ENCODE results near the gene KIRREL3.

Gene KIRREL3

GRCh38 chr11:126739499-126740145, 260.9 kb downstream of the KIRREL3 start:
- peak; percentile 47 for DNase-seq (ENCODE audit: low read depth)

GRCh38 chr11:126738295-126739031, 262.1 kb downstream of the KIRREL3 start:
- no peak for DNase-seq (ENCODE audit: low read depth)

- DNase-seq (ENCODE audit: low read depth), result no peak
Measured at GRCh38 chr11:126736682-126737572, 263.6 kb downstream of the KIRREL3 start.

- DNase-seq (ENCODE audit: low read depth), result no peak
Measured at GRCh38 chr11:126734752-126735151, 265.8 kb downstream of the KIRREL3 start.

GRCh38 chr11:126733685-126734084, 266.9 kb downstream of the KIRREL3 start:
- no peak for DNase-seq (ENCODE audit: low read depth)

GRCh38 chr11:126732981-126733380, 267.6 kb downstream of the KIRREL3 start:
- DNase-seq (ENCODE audit: low read depth), result no peak

- DNase-seq (ENCODE audit: low read depth), result no peak
Measured at GRCh38 chr11:126731576-126732142, 268.9 kb downstream of the KIRREL3 start.

GRCh38 chr11:126727381-126727780, 273.2 kb downstream of the KIRREL3 start:
- no peak for DNase-seq (ENCODE audit: low read depth)

- DNase-seq (ENCODE audit: low read depth), result no peak
Measured at GRCh38 chr11:126725521-126725920, 275.0 kb downstream of the KIRREL3 start.

- no peak for DNase-seq (ENCODE audit: low read depth)
Measured at GRCh38 chr11:126725043-126725442, 275.5 kb downstream of the KIRREL3 start.

- no peak for DNase-seq (ENCODE audit: low read depth)
Measured at GRCh38 chr11:126723665-126724045, 276.9 kb downstream of the KIRREL3 start.

- DNase-seq (ENCODE audit: low read depth), result no peak
Measured at GRCh38 chr11:126722956-126723664, 277.5 kb downstream of the KIRREL3 start.

GRCh38 chr11:126722006-126722736, 278.4 kb downstream of the KIRREL3 start:
- no peak for DNase-seq (ENCODE audit: low read depth)

GRCh38 chr11:126720539-126721235, 279.9 kb downstream of the KIRREL3 start:
- DNase-seq (ENCODE audit: low read depth), result no peak

GRCh38 chr11:126719740-126720139, 280.8 kb downstream of the KIRREL3 start:
- no peak for DNase-seq (ENCODE audit: low read depth)

- DNase-seq (ENCODE audit: low read depth), result no peak
Measured at GRCh38 chr11:126718276-126718675, 282.3 kb downstream of the KIRREL3 start.

GRCh38 chr11:126716456-126717083, 284.0 kb downstream of the KIRREL3 start:
- no peak for DNase-seq (ENCODE audit: low read depth)

- no peak for DNase-seq (ENCODE audit: low read depth)
Measured at GRCh38 chr11:126713806-126714205, 286.8 kb downstream of the KIRREL3 start.

- peak; percentile 35 for DNase-seq (ENCODE audit: low read depth)
Measured at GRCh38 chr11:126711977-126712625, 288.5 kb downstream of the KIRREL3 start.
